ENCODE measurements around the gene C14orf180.

GRCh38 chr14:104609666-104610065 is 30.1 kb downstream of the C14orf180 start:
- TF ChIP-seq POLR2A (IDR thresholded peaks at IDR 0.05), result no peak
- TF ChIP-seq, protein P1, sequence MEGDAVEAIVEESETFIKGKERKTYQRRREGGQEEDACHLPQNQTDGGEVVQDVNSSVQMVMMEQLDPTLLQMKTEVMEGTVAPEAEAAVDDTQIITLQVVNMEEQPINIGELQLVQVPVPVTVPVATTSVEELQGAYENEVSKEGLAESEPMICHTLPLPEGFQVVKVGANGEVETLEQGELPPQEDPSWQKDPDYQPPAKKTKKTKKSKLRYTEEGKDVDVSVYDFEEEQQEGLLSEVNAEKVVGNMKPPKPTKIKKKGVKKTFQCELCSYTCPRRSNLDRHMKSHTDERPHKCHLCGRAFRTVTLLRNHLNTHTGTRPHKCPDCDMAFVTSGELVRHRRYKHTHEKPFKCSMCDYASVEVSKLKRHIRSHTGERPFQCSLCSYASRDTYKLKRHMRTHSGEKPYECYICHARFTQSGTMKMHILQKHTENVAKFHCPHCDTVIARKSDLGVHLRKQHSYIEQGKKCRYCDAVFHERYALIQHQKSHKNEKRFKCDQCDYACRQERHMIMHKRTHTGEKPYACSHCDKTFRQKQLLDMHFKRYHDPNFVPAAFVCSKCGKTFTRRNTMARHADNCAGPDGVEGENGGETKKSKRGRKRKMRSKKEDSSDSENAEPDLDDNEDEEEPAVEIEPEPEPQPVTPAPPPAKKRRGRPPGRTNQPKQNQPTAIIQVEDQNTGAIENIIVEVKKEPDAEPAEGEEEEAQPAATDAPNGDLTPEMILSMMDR (IDR thresholded peaks at IDR 0.05), result no peak

All from adrenal gland (tissue), 5 donors.